CD8-positive, alpha-beta memory T cell (primary cell): ENCODE results near the gene MTG2. TPM values are rescaled to one million over a fixed set of nuclear protein-coding genes. Genes with fewer than 3 reads are reported as not detected.

Source experiments
- CTCF ChIA-PET: fragments of 350-600 bp; sonication (Branson Sonifier 250); formaldehyde crosslinking; loops from one replicate; lab custom pipeline; 2021; ENCODE audit warnings: antibody characterized with exemption; lab: Charles Lee
- POLR2A ChIA-PET: fragments of 350-600 bp; sonication (Branson Sonifier 250); formaldehyde crosslinking; loops from one replicate; lab custom pipeline; 2021; ENCODE audit warnings: antibody characterized with exemption; lab: Charles Lee
- DNase-seq, 5 donors: peaks; one replicate each; pipeline versions ENCODE4 v3.0.0 to v3.0.0-alpha.2; 2020 to 2022; ENCODE audit warnings: mixed read lengths in 1 of 5
- H3K27ac ChIP-seq: one replicate; pipeline ENCODE4 v1.7.0; 2013; ENCODE audit warnings: low read depth, mild to moderate bottlenecking, low read length, moderate library complexity
- H3K27me3 ChIP-seq: 2 replicates; pipeline ENCODE4 v1.7.0; 2013; ENCODE audit warnings: low read length, mild to moderate bottlenecking; ENCODE audit not compliant: insufficient read depth, poor library complexity, severe bottlenecking
- H3K36me3 ChIP-seq: 2 replicates; pipeline ENCODE4 v1.7.0; 2013; ENCODE audit warnings: mild to moderate bottlenecking, low read length, moderate library complexity; ENCODE audit not compliant: insufficient read depth
- H3K4me1 ChIP-seq: 2 replicates; pipeline ENCODE4 v1.7.0; 2013; ENCODE audit warnings: mild to moderate bottlenecking, low read length, moderate library complexity; ENCODE audit not compliant: insufficient read depth
- H3K4me3 ChIP-seq: 2 replicates; pipeline ENCODE4 v1.7.0; 2013; ENCODE audit warnings: mild to moderate bottlenecking, low read length
- H3K9me3 ChIP-seq: 2 replicates; pipeline ENCODE4 v1.7.0; 2013; ENCODE audit warnings: mild to moderate bottlenecking, low read length
- H3K27ac Mint-ChIP-seq, 8 donors: one replicate each; pipeline ENCODE4 v1.8.0; 2020 to 2021; ENCODE audit warnings: mixed read lengths in 8 of 8, mild to moderate bottlenecking in 6 of 8, inconsistent platforms in 3 of 8, moderate library complexity in 3 of 8
- H3K27me3 Mint-ChIP-seq, 2 donors: one replicate each; pipeline ENCODE4 v1.8.0; 2020 to 2021; ENCODE audit warnings: mixed read lengths in 2 of 2, mild to moderate bottlenecking in 1 of 2, moderate library complexity in 1 of 2
- H3K36me3 Mint-ChIP-seq, 3 donors: one replicate each; pipeline ENCODE4 v1.8.0; 2020 to 2021; ENCODE audit warnings: mixed read lengths in 3 of 3, inconsistent platforms in 1 of 3, mild to moderate bottlenecking in 1 of 3
- H3K4me1 Mint-ChIP-seq, 3 donors: one replicate each; pipeline ENCODE4 v1.8.0; 2020 to 2021; ENCODE audit warnings: mixed read lengths in 3 of 3, inconsistent platforms in 1 of 3, mild to moderate bottlenecking in 1 of 3
- H3K4me3 Mint-ChIP-seq, 7 donors: one replicate each; pipeline ENCODE4 v1.8.0; 2020 to 2021; ENCODE audit warnings: mixed read lengths in 7 of 7, mild to moderate bottlenecking in 6 of 7, moderate library complexity in 4 of 7, inconsistent platforms in 2 of 7
- H3K9me3 Mint-ChIP-seq, 5 donors: one replicate each; pipeline ENCODE4 v1.8.0; 2020 to 2022; ENCODE audit warnings: mixed read lengths in 5 of 5, mild to moderate bottlenecking in 3 of 5, moderate library complexity in 2 of 5, inconsistent platforms in 1 of 5
- polyA plus RNA-seq: library from polyadenylated mRNA; unstranded; fragments of 300-500 nt; fragmentation: Illumina TruSeq; gene quantifications from one replicate; pipeline ENCODE4 v1.2.3, GENCODE V29; 2021
- total RNA-seq, 2 experiments: library from RNA; stranded (reverse); gene quantifications; one replicate each; pipeline ENCODE4 v1.2.3, GENCODE V29; 2021

The MTG2 gene
- total and polyA plus RNA-seq, 3 experiments from 2014 or later, result 19.0 to 45.9 (median 44.6) TPM

GRCh38 chr20:62208061-62208794, 25.4 kb downstream of the MTG2 start:
- no peak for DNase-seq
- Histone ChIP-seq H3K4me1 (no peaks in the 10 kb centered on the region), H3K27ac (no peak overlapping the region), H3K36me3 (no peaks in the 10 kb centered on the region), H3K4me3 (no peak overlapping the region), H3K9me3 (no peaks in the 10 kb centered on the region), H3K27me3 (peaks cover 12% of the 10 kb centered on the region)
- H3K4me3 Mint-ChIP-seq, result no peak overlapping the region
- no peaks in the 10 kb centered on the region for H3K9me3 Mint-ChIP-seq
- POLR2A ChIA-PET, result no interaction called here
- no peaks in the 10 kb centered on the region for H3K4me1 Mint-ChIP-seq
- H3K27ac Mint-ChIP-seq, result no peak overlapping the region
- H3K27me3 Mint-ChIP-seq, result no peaks in the 10 kb centered on the region
- CTCF ChIA-PET, result no interaction called here
- peaks cover 0 to 7% (median 3%) of the 10 kb centered on the region in 3 donors for H3K36me3 Mint-ChIP-seq

GRCh38 chr20:62208795-62209755, 26.2 kb downstream of the MTG2 start:
- no peaks in the 10 kb centered on the region for H3K9me3 Mint-ChIP-seq
- H3K36me3 Mint-ChIP-seq, result peaks cover 0 to 2% (median 0%) of the 10 kb centered on the region in 3 donors
- H3K27ac ChIP-seq, result no peak overlapping the region
- ChIA-PET CTCF (no interaction called here), POLR2A (no interaction called here)
- H3K4me1 ChIP-seq, result no peaks in the 10 kb centered on the region
- H3K4me1 Mint-ChIP-seq, result no peaks in the 10 kb centered on the region
- no peak overlapping the region for H3K4me3 Mint-ChIP-seq
- H3K27ac Mint-ChIP-seq, result no peak overlapping the region
- DNase-seq, result no peak
- no peaks in the 10 kb centered on the region for H3K27me3 Mint-ChIP-seq
- H3K9me3 ChIP-seq, result no peaks in the 10 kb centered on the region
- no peak overlapping the region for H3K4me3 ChIP-seq
- H3K27me3 ChIP-seq, result peaks cover 12% of the 10 kb centered on the region
- no peaks in the 10 kb centered on the region for H3K36me3 ChIP-seq

GRCh38 chr20:62209850-62210495, 27.1 kb downstream of the MTG2 start:
- H3K27me3 Mint-ChIP-seq, result no peaks in the 10 kb centered on the region
- no peaks in the 10 kb centered on the region for H3K9me3 ChIP-seq
- peaks cover 12% of the 10 kb centered on the region for H3K27me3 ChIP-seq
- no peaks in the 10 kb centered on the region for H3K4me1 ChIP-seq
- H3K27ac ChIP-seq, result no peak overlapping the region
- no peaks in the 10 kb centered on the region for H3K36me3 ChIP-seq
- ChIA-PET CTCF (no interaction called here), POLR2A (no interaction called here)
- H3K9me3 Mint-ChIP-seq, result no peaks in the 10 kb centered on the region
- peaks cover 0 to 2% (median 0%) of the 10 kb centered on the region in 3 donors for H3K36me3 Mint-ChIP-seq
- H3K4me3 ChIP-seq, result no peak overlapping the region
- H3K27ac Mint-ChIP-seq, result no peak overlapping the region
- no peak overlapping the region for H3K4me3 Mint-ChIP-seq
- H3K4me1 Mint-ChIP-seq, result no peaks in the 10 kb centered on the region
- DNase-seq, result no peak

GRCh38 chr20:62210496-62210855, 27.6 kb downstream of the MTG2 start:
- Mint-ChIP-seq H3K27ac (no peak overlapping the region), H3K4me3 (no peak overlapping the region), H3K9me3 (no peaks in the 10 kb centered on the region), H3K4me1 (no peaks in the 10 kb centered on the region), H3K36me3 (peaks cover 0 to 2% (median 0%) of the 10 kb centered on the region in 3 donors), H3K27me3 (peaks cover 2 to 4% of the 10 kb centered on the region in 2 donors)
- Histone ChIP-seq H3K9me3 (no peaks in the 10 kb centered on the region), H3K36me3 (no peaks in the 10 kb centered on the region), H3K4me1 (no peaks in the 10 kb centered on the region), H3K4me3 (no peak overlapping the region), H3K27me3 (peaks cover 12% of the 10 kb centered on the region), H3K27ac (no peak overlapping the region)
- ChIA-PET POLR2A (no interaction called here), CTCF (no interaction called here)
- no peak for DNase-seq

- Histone ChIP-seq H3K9me3 (no peaks in the 10 kb centered on the region), H3K4me3 (no peak overlapping the region), H3K27ac (no peak overlapping the region), H3K27me3 (peaks cover 12% of the 10 kb centered on the region), H3K36me3 (no peaks in the 10 kb centered on the region), H3K4me1 (no peaks in the 10 kb centered on the region)
- ChIA-PET CTCF (no interaction called here), POLR2A (no interaction called here)
- H3K9me3 Mint-ChIP-seq, result no peaks in the 10 kb centered on the region
- H3K27me3 Mint-ChIP-seq, result peaks cover 2 to 4% of the 10 kb centered on the region in 2 donors
- H3K4me1 Mint-ChIP-seq, result no peaks in the 10 kb centered on the region
- H3K4me3 Mint-ChIP-seq, result no peak overlapping the region
- H3K27ac Mint-ChIP-seq, result no peak overlapping the region
- DNase-seq, result no peak
- no peaks in the 10 kb centered on the region for H3K36me3 Mint-ChIP-seq
Measured at GRCh38 chr20:62211216-62211615, 28.4 kb downstream of the MTG2 start.

GRCh38 chr20:62211769-62212288, 29.0 kb downstream of the MTG2 start:
- peaks cover 12% of the 10 kb centered on the region for H3K27me3 ChIP-seq
- no peak overlapping the region for H3K4me3 ChIP-seq
- POLR2A ChIA-PET, result no interaction called here
- no peaks in the 10 kb centered on the region for H3K4me1 ChIP-seq
- Mint-ChIP-seq H3K27me3 (peaks cover 2 to 4% of the 10 kb centered on the region in 2 donors), H3K9me3 (no peaks in the 10 kb centered on the region), H3K4me3 (no peak overlapping the region), H3K36me3 (no peaks in the 10 kb centered on the region), H3K4me1 (no peaks in the 10 kb centered on the region), H3K27ac (no peak overlapping the region)
- no peak overlapping the region for H3K27ac ChIP-seq
- CTCF ChIA-PET, result no interaction called here
- no peak for DNase-seq
- H3K36me3 ChIP-seq, result no peaks in the 10 kb centered on the region
- H3K9me3 ChIP-seq, result no peaks in the 10 kb centered on the region

- Histone ChIP-seq H3K27ac (no peak overlapping the region), H3K27me3 (peaks cover 12% of the 10 kb centered on the region), H3K4me1 (no peaks in the 10 kb centered on the region), H3K36me3 (no peaks in the 10 kb centered on the region), H3K4me3 (no peak overlapping the region), H3K9me3 (no peaks in the 10 kb centered on the region)
- Mint-ChIP-seq H3K4me3 (no peak overlapping the region), H3K36me3 (no peaks in the 10 kb centered on the region), H3K4me1 (no peaks in the 10 kb centered on the region), H3K27ac (no peak overlapping the region), H3K9me3 (no peaks in the 10 kb centered on the region), H3K27me3 (peaks cover 2 to 7% of the 10 kb centered on the region in 2 donors)
- ChIA-PET POLR2A (no interaction called here), CTCF (no interaction called here)
- no peak for DNase-seq
Measured at GRCh38 chr20:62212299-62212698, 29.5 kb downstream of the MTG2 start.
